Germinal center (tissue), 1 donor: ENCODE results near the gene SAMD11.

Experiments used
- DNase-seq: peaks from one replicate; pipeline ENCODE4 v3.0.0; 2012; ENCODE audit warnings: mixed read lengths, low spot score

The SAMD11 gene

DNA sequence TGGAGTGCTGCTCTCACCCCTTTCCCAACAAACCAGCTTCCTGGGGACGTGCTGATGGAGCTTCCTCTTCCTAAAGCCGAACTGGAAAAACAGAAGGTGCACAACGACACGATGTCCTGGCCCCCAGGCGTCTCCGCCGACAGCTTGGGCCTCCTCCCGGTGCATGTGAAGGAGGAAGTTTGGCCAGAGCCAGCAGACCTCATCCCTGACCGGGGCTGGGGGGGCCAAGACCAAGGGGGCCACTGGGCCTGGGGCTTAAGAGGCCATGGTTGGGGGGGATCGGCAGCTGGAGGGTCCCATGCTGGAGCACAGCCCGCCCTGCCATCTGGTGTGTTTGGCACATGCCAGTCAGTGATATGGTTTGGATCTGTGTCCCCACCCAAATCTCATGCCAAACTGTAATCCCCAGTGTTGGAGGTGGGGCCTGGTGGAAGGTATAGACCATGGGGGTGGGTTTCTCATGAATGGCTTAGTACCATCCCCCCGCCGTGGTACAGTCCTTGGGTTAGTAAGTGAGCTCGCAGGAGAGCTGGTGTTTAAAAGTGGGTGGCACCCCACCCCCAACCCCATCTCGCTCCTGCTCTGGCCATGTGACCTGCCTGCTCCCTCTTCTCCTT lies 69.8 kb downstream of the SAMD11 start:
- DNase-seq = no peak
